NCI-H1694 treated with DMSO at 0.1 percent for 48 hours (cell line): ENCODE measurements around the gene KAT6B.
"Not testable (repeated sequence)": the region's sequence is repeated elsewhere in the genome, so short reads cannot be mapped to it uniquely, and the experiment has no call there.

Source experiments
- DNase-seq: peaks from one replicate; lab custom pipeline; 2025; lab: John Stamatoyannopoulos, UW

Gene KAT6B

GRCh38 chr10:75037171-75038153, 211.1 kb downstream of the KAT6B start:
- no peak for DNase-seq

- DNase-seq, result no peak
Observed at GRCh38 chr10:75038335-75038734, 211.9 kb downstream of the KAT6B start.

GRCh38 chr10:75040576-75040975, 214.2 kb downstream of the KAT6B start:
- no peak for DNase-seq

- DNase-seq, result no peak
Observed at GRCh38 chr10:75042292-75042974, 216.0 kb downstream of the KAT6B start.

- DNase-seq, result no peak
Observed at GRCh38 chr10:75043256-75044131, 217.1 kb downstream of the KAT6B start.

- DNase-seq, result no peak
Observed at GRCh38 chr10:75048669-75049098, 222.3 kb downstream of the KAT6B start.

- DNase-seq, result no peak
Observed at GRCh38 chr10:75049316-75050148, 223.1 kb downstream of the KAT6B start.

- DNase-seq, result no peak
Observed at GRCh38 chr10:75050149-75050919, 223.9 kb downstream of the KAT6B start.

- DNase-seq, result no peak
Observed at GRCh38 chr10:75051308-75051707, 224.9 kb downstream of the KAT6B start.

GRCh38 chr10:75055896-75056406, 229.6 kb downstream of the KAT6B start:
- not testable (repeated sequence) for DNase-seq

- no peak for DNase-seq
Observed at GRCh38 chr10:75057680-75058079, 231.3 kb downstream of the KAT6B start.

GRCh38 chr10:75058161-75058560, 231.8 kb downstream of the KAT6B start:
- DNase-seq, result no peak

- DNase-seq, result no peak
Observed at GRCh38 chr10:75061709-75062505, 235.5 kb downstream of the KAT6B start.

GRCh38 chr10:75062506-75063299, 236.3 kb downstream of the KAT6B start:
- DNase-seq, result no peak

GRCh38 chr10:75063461-75064230, 237.2 kb downstream of the KAT6B start:
- no peak for DNase-seq

GRCh38 chr10:75065076-75065475, 238.7 kb downstream of the KAT6B start:
- DNase-seq, result no peak

GRCh38 chr10:75066271-75066670, 239.9 kb downstream of the KAT6B start:
- no peak for DNase-seq

GRCh38 chr10:75067272-75067671, 240.9 kb downstream of the KAT6B start:
- DNase-seq, result no peak
